ENCODE results near the gene RAB4A. TPM values are rescaled to one million over a fixed set of nuclear protein-coding genes. Genes with fewer than 3 reads are reported as not detected.

RAB4A gene
- total RNA-seq, 1 donor from 2014 or later, result 28.1 TPM

GRCh38 chr1:229342656-229343569, 72.0 kb downstream of the RAB4A start, which contains the start of gene CCSAP:
TSS of gene CCSAP (minus strand) at chr1:229343047. CDS start at chr1:229342465, 582 bp downstream.
- DNase-seq (ENCODE audit: low read depth), result peak; percentile 1
- TF ChIP-seq CTCF (conservative IDR thresholded peaks at IDR 0.05; ENCODE audit: low read depth, low read length), result no peak

GRCh38 chr1:229344139-229344538, 73.2 kb downstream of the RAB4A start:
- no peak overlapping the region for H3K4me3 ChIP-seq (ENCODE audit: low read depth, low read length)
- DNase-seq (ENCODE audit: low read depth), result no peak
- TF ChIP-seq CTCF (conservative IDR thresholded peaks at IDR 0.05; ENCODE audit: low read depth, low read length), result no peak

More at GRCh38 chr1:229342656-229343569, 72.0 kb downstream of the RAB4A start, which contains the start of gene CCSAP:
- H3K4me3 ChIP-seq (ENCODE audit: low read depth, low read length), result peak within 1 kb of the TSS; percentile 73

- DNase-seq (ENCODE audit: low read depth), result no peak
- H3K4me3 ChIP-seq (ENCODE audit: low read depth, low read length), result no peak overlapping the region
- no peak for TF ChIP-seq CTCF (conservative IDR thresholded peaks at IDR 0.05; ENCODE audit: low read depth, low read length)
Measured at GRCh38 chr1:229344937-229345684, 74.2 kb downstream of the RAB4A start.

- no peak overlapping the region for H3K4me3 ChIP-seq (ENCODE audit: low read depth, low read length)
- no peak for DNase-seq (ENCODE audit: low read depth)
- no peak for TF ChIP-seq CTCF (conservative IDR thresholded peaks at IDR 0.05; ENCODE audit: low read depth, low read length)
Measured at GRCh38 chr1:229347528-229347927, 76.6 kb downstream of the RAB4A start.

GRCh38 chr1:229349463-229350385, 78.8 kb downstream of the RAB4A start:
- TF ChIP-seq CTCF (conservative IDR thresholded peaks at IDR 0.05; ENCODE audit: low read depth, low read length), result no peak
- no peak for DNase-seq (ENCODE audit: low read depth)
- no peak overlapping the region for H3K4me3 ChIP-seq (ENCODE audit: low read depth, low read length)

GRCh38 chr1:229352975-229353374, 82.1 kb downstream of the RAB4A start:
- no peak for TF ChIP-seq CTCF (conservative IDR thresholded peaks at IDR 0.05; ENCODE audit: low read depth, low read length)
- DNase-seq (ENCODE audit: low read depth), result no peak
- no peak overlapping the region for H3K4me3 ChIP-seq (ENCODE audit: low read depth, low read length)

Data from epithelial cell of proximal tubule (primary cell).